Tibial nerve (tissue), 4 donors: ENCODE results near the gene TBL3. TPM values are rescaled to one million over a fixed set of nuclear protein-coding genes. Genes with fewer than 3 reads are reported as not detected.

ENCODE experiments used
- DNase-seq, 2 donors: peaks; one replicate each; pipeline ENCODE4 v3.0.0-alpha.2; 2019; ENCODE audit warnings: low spot score in 2 of 2
- H3K27ac ChIP-seq, 4 donors: fragments of 200-600 bp; sonication (generic) in 3 of 4; one replicate each; pipeline ENCODE4 v1.5.1; 2017 to 2019; ENCODE audit warnings: mild to moderate bottlenecking in 1 of 4
- H3K27me3 ChIP-seq, 2 donors: fragments of 200-600 bp; sonication (generic) in 1 of 2; one replicate each; pipeline versions ENCODE4 v1.5.1 to v1.6.0; 2017 to 2019
- H3K36me3 ChIP-seq, 3 donors: fragments of 200-600 bp; sonication (generic); one replicate each; pipeline ENCODE4 v1.5.1; 2018 to 2019
- H3K4me1 ChIP-seq, 4 donors: fragments of 200-600 bp; sonication (generic) in 3 of 4; one replicate each; pipeline ENCODE4 v1.5.1; 2017 to 2019
- H3K4me3 ChIP-seq, 4 donors: fragments of 200-600 bp; sonication (generic) in 3 of 4; one replicate each; pipeline ENCODE4 v1.5.1; 2017 to 2019; ENCODE audit warnings: mild to moderate bottlenecking in 1 of 4, moderate library complexity in 1 of 4
- H3K9me3 ChIP-seq, 4 donors: fragments of 200-600 bp; sonication (generic) in 3 of 4; one replicate each; pipeline ENCODE4 v1.5.1; 2017 to 2019
- EP300 ChIP-seq, 2 donors: sonication (generic); formaldehyde crosslinking; IDR thresholded peaks; one replicate each; pipeline ENCODE4 v1.6.1; 2017; ENCODE audit warnings: antibody characterized with exemption in 2 of 2, mild to moderate bottlenecking in 1 of 2
- POLR2A ChIP-seq, 2 donors: fragments of 450-650 bp; IDR thresholded peaks; one replicate each; pipeline ENCODE4 v1.6.1; 2017; ENCODE audit warnings: antibody characterized with exemption in 2 of 2, mild to moderate bottlenecking in 2 of 2, moderate library complexity in 2 of 2
- whole genome bisulfite sequencing, 2 donors: methylation state at CpG; one replicate each; pipeline ENCODE4 v1.1.5; 2018; 5-methylcytosine and 5-hydroxymethylcytosine counted together
- total RNA-seq, 4 donors: library from RNA; depleted of rRNA; stranded (reverse); fragments of >200 nt; gene quantifications; one replicate each; pipeline ENCODE4 v1.1.0, GENCODE V29; 2016
- TF ChIP-seq, protein P1 (sequence below), 5 experiments: fragments of 200-600 bp in 3 of 5; fragments of 450-650 bp in 2 of 5; sonication (generic) in 3 of 5; IDR thresholded peaks; one replicate each; pipeline ENCODE4 v1.5.1; 2016 to 2019; ENCODE audit warnings: antibody characterized with exemption in 5 of 5, mild to moderate bottlenecking in 3 of 5, moderate library complexity in 2 of 5

Gene TBL3
- 10 to 100 TPM; 37.6 to 70.8 (median 46.2) TPM for total RNA-seq

GRCh38 chr16:1971796-1972489 is at the start of gene TBL3:
TBL3 (plus strand) TSS chr16:1972053; CDS start chr16:1972165, 112 bp downstream.
- 1% methylated on average over 29 to 45 of the region's 78 CpGs for WGBS, 2 donors
- peak; percentile 93 to 97 for TF ChIP-seq POLR2A (IDR thresholded peaks at IDR 0.05)
- TF ChIP-seq, protein P1, sequence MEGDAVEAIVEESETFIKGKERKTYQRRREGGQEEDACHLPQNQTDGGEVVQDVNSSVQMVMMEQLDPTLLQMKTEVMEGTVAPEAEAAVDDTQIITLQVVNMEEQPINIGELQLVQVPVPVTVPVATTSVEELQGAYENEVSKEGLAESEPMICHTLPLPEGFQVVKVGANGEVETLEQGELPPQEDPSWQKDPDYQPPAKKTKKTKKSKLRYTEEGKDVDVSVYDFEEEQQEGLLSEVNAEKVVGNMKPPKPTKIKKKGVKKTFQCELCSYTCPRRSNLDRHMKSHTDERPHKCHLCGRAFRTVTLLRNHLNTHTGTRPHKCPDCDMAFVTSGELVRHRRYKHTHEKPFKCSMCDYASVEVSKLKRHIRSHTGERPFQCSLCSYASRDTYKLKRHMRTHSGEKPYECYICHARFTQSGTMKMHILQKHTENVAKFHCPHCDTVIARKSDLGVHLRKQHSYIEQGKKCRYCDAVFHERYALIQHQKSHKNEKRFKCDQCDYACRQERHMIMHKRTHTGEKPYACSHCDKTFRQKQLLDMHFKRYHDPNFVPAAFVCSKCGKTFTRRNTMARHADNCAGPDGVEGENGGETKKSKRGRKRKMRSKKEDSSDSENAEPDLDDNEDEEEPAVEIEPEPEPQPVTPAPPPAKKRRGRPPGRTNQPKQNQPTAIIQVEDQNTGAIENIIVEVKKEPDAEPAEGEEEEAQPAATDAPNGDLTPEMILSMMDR (IDR thresholded peaks at IDR 0.05), result peak in 2 of 5 experiments; percentile 49 to 73
- peak; percentile 92 to 100 for TF ChIP-seq EP300 (IDR thresholded peaks at IDR 0.05)
- DNase-seq, result peak; percentile 85 to 87
- H3K27me3 ChIP-seq, result no peaks in the 10 kb centered on the region
- H3K4me3 ChIP-seq, result peak within 1 kb of the TSS; percentile 77 to 100 (median 84)
- H3K4me1 ChIP-seq, result peaks cover 0 to 27% (median 20%) of the 10 kb centered on the region in 4 donors
- peaks cover 0 to 31% (median 22%) of the 10 kb centered on the region in 3 donors for H3K36me3 ChIP-seq
- H3K9me3 ChIP-seq, result no peaks in the 10 kb centered on the region
- peak within 1 kb of the TSS; percentile 71 to 95 (median 91) for H3K27ac ChIP-seq

GRCh38 chr16:1922357-1922756 is 49.5 kb upstream of the TBL3 start:
- WGBS, 2 donors, result 76 to 77% methylated on average over 8 of the region's 8 CpGs
- H3K9me3 ChIP-seq, result no peaks in the 10 kb centered on the region
- peaks cover 0 to 70% of the 10 kb centered on the region in 2 donors for H3K27me3 ChIP-seq
- H3K4me3 ChIP-seq, result no peak overlapping the region
- H3K27ac ChIP-seq, result no peak overlapping the region
- no peaks in the 10 kb centered on the region for H3K36me3 ChIP-seq
- TF ChIP-seq, protein P1 (IDR thresholded peaks at IDR 0.05), result no peak
- TF ChIP-seq POLR2A (IDR thresholded peaks at IDR 0.05), result no peak
- no peak for TF ChIP-seq EP300 (IDR thresholded peaks at IDR 0.05)
- DNase-seq, result no peak
- peaks cover 0 to 29% (median 0%) of the 10 kb centered on the region in 4 donors for H3K4me1 ChIP-seq

GRCh38 chr16:1923299-1924034 is 48.4 kb upstream of the TBL3 start:
- DNase-seq, result no peak
- TF ChIP-seq, protein P1 (IDR thresholded peaks at IDR 0.05), result no peak
- TF ChIP-seq POLR2A (IDR thresholded peaks at IDR 0.05) (no peak), EP300 (IDR thresholded peaks at IDR 0.05) (no peak)
- H3K9me3 ChIP-seq, result no peaks in the 10 kb centered on the region
- H3K36me3 ChIP-seq, result no peaks in the 10 kb centered on the region
- no peak overlapping the region for H3K27ac ChIP-seq
- peaks cover 0 to 64% of the 10 kb centered on the region in 2 donors for H3K27me3 ChIP-seq
- 16 to 26% methylated on average over 15 to 17 of the region's 24 CpGs for WGBS, 2 donors
- peaks cover 0 to 21% (median 0%) of the 10 kb centered on the region in 4 donors for H3K4me1 ChIP-seq
- no peak overlapping the region for H3K4me3 ChIP-seq

GRCh38 chr16:1924095-1924494 is 47.8 kb upstream of the TBL3 start:
- DNase-seq, result no peak
- no peaks in the 10 kb centered on the region for H3K36me3 ChIP-seq
- WGBS, 2 donors, result 60 to 68% methylated on average over 5 of the region's 5 CpGs
- TF ChIP-seq POLR2A (IDR thresholded peaks at IDR 0.05) (no peak), EP300 (IDR thresholded peaks at IDR 0.05) (no peak)
- TF ChIP-seq, protein P1 (IDR thresholded peaks at IDR 0.05), result no peak
- no peak overlapping the region for H3K4me3 ChIP-seq
- no peaks in the 10 kb centered on the region for H3K9me3 ChIP-seq
- H3K27ac ChIP-seq, result no peak overlapping the region
- peaks cover 0 to 57% of the 10 kb centered on the region in 2 donors for H3K27me3 ChIP-seq
- peaks cover 0 to 16% (median under 1%) of the 10 kb centered on the region in 4 donors for H3K4me1 ChIP-seq

DNA sequence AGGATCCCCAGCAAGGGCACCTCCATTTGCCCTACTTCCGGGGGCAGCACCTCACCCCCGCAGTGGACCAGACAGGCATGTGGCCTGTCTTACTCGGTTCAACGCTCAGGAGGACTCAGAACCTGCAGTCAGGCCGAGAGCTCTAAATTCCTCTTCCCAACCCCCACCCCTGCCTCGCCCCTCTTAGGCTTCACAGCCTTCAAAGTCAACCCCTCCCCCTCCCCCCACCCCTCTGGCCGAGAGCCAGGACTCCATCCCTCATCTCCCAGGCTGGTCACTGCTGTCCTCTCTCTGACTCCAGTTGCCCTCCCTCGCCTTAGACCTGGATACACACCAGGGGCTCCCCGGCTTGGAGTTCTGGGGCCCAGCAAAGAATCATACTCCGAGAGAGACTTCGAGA is 45.6 kb upstream of the TBL3 start:
- no peaks in the 10 kb centered on the region for H3K9me3 ChIP-seq
- 48 to 53% methylated on average over 10 to 11 of the region's 11 CpGs for WGBS, 2 donors
- peaks cover 0 to 40% of the 10 kb centered on the region in 2 donors for H3K27me3 ChIP-seq
- no peak for TF ChIP-seq EP300 (IDR thresholded peaks at IDR 0.05)
- no peak for TF ChIP-seq POLR2A (IDR thresholded peaks at IDR 0.05)
- TF ChIP-seq, protein P1 (IDR thresholded peaks at IDR 0.05), result no peak
- DNase-seq, result no peak
- no peaks in the 10 kb centered on the region for H3K36me3 ChIP-seq
- H3K4me1 ChIP-seq, result peaks cover 0 to 21% (median 4%) of the 10 kb centered on the region in 4 donors
- no peak overlapping the region for H3K27ac ChIP-seq
- no peak overlapping the region for H3K4me3 ChIP-seq
